Endothelial cell (in vitro differentiated cells): ENCODE results near the gene ATE1. TPM values are rescaled to one million over a fixed set of nuclear protein-coding genes. Genes with fewer than 3 reads are reported as not detected.

Experiments
- DNase-seq: peaks from one replicate; pipeline ENCODE4 v3.0.0; 2021; ENCODE audit warnings: low spot score
- H3K27ac Mint-ChIP-seq: one replicate; pipeline ENCODE4 v1.8.0; 2021; ENCODE audit warnings: mixed read lengths, inconsistent platforms; ENCODE audit not compliant: unreplicated experiment
- H3K27me3 Mint-ChIP-seq: one replicate; pipeline ENCODE4 v1.8.0; 2021; ENCODE audit warnings: mild to moderate bottlenecking, moderate library complexity, mixed read lengths, inconsistent platforms; ENCODE audit not compliant: unreplicated experiment
- H3K36me3 Mint-ChIP-seq: one replicate; pipeline ENCODE4 v1.8.0; 2021; ENCODE audit warnings: mild to moderate bottlenecking, low read depth, mixed read lengths, inconsistent platforms; ENCODE audit not compliant: unreplicated experiment
- H3K4me1 Mint-ChIP-seq: one replicate; pipeline ENCODE4 v1.8.0; 2021; ENCODE audit warnings: mild to moderate bottlenecking, mixed read lengths, inconsistent platforms; ENCODE audit not compliant: unreplicated experiment
- H3K4me3 Mint-ChIP-seq: one replicate; pipeline ENCODE4 v1.8.0; 2021; ENCODE audit warnings: mild to moderate bottlenecking, mixed read lengths, inconsistent platforms; ENCODE audit not compliant: unreplicated experiment
- H3K9me3 Mint-ChIP-seq: one replicate; pipeline ENCODE4 v1.8.0; 2021; ENCODE audit warnings: mixed read lengths, inconsistent platforms; ENCODE audit not compliant: unreplicated experiment
- long read RNA-seq: library from polyadenylated mRNA; unstranded; transcript quantifications from one replicate; pipeline ENCODE4 v2.0.0, GENCODE V29; 2020; ENCODE audit not compliant: unreplicated experiment
- total RNA-seq: library from RNA; stranded (reverse); fragmentation: NEBNext Ultra II Directional; extraction: Animal tissue kit (Norgen Biotek cat#: 25700); gene quantifications from one replicate; pipeline ENCODE4 v1.2.1, GENCODE V29; 2021; ENCODE audit not compliant: unreplicated experiment
- TF ChIP-seq, protein P1 (sequence below): fragments of 200-600 bp; sonication (generic); IDR thresholded peaks from one replicate; pipeline ENCODE4 v1.5.0; 2021; ENCODE audit warnings: antibody characterized with exemption; ENCODE audit not compliant: unreplicated experiment

ATE1 gene
- 36.0 TPM for total RNA-seq
- long read RNA-seq, full-length matches to known transcripts: 3 of 10 reads
- long read RNA-seq, partial matches to known transcripts: 1 of 10 reads
- long read RNA-seq, other reads (novel, unspliced or antisense): 6 of 10 reads

GRCh38 chr10:121927841-121928527 lies at the start of gene ATE1:
Gene ATE1, minus strand, starts transcription at chr10:121928031. Its CDS starts 82 bp downstream, at chr10:121927949.
- Mint-ChIP-seq H3K4me1 (peaks cover 29% of the 10 kb centered on the region), H3K36me3 (peaks cover 7% of the 10 kb centered on the region), H3K27me3 (peaks cover 6% of the 10 kb centered on the region), H3K9me3 (no peaks in the 10 kb centered on the region), H3K27ac (peak within 1 kb of the TSS; percentile 95), H3K4me3 (peak within 1 kb of the TSS; percentile 90)
- peak; percentile 87 for DNase-seq
- TF ChIP-seq, protein P1, sequence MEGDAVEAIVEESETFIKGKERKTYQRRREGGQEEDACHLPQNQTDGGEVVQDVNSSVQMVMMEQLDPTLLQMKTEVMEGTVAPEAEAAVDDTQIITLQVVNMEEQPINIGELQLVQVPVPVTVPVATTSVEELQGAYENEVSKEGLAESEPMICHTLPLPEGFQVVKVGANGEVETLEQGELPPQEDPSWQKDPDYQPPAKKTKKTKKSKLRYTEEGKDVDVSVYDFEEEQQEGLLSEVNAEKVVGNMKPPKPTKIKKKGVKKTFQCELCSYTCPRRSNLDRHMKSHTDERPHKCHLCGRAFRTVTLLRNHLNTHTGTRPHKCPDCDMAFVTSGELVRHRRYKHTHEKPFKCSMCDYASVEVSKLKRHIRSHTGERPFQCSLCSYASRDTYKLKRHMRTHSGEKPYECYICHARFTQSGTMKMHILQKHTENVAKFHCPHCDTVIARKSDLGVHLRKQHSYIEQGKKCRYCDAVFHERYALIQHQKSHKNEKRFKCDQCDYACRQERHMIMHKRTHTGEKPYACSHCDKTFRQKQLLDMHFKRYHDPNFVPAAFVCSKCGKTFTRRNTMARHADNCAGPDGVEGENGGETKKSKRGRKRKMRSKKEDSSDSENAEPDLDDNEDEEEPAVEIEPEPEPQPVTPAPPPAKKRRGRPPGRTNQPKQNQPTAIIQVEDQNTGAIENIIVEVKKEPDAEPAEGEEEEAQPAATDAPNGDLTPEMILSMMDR: no peak

GRCh38 chr10:121976607-121977006 lies 48.8 kb upstream of the ATE1 start:
- Mint-ChIP-seq H3K4me1 (peaks cover 14% of the 10 kb centered on the region), H3K4me3 (peak overlapping the region; percentile 54), H3K9me3 (no peaks in the 10 kb centered on the region), H3K36me3 (peaks cover 19% of the 10 kb centered on the region), H3K27me3 (no peaks in the 10 kb centered on the region), H3K27ac (no peak overlapping the region)
- no peak for DNase-seq
- TF ChIP-seq, protein P1: no peak

DNA sequence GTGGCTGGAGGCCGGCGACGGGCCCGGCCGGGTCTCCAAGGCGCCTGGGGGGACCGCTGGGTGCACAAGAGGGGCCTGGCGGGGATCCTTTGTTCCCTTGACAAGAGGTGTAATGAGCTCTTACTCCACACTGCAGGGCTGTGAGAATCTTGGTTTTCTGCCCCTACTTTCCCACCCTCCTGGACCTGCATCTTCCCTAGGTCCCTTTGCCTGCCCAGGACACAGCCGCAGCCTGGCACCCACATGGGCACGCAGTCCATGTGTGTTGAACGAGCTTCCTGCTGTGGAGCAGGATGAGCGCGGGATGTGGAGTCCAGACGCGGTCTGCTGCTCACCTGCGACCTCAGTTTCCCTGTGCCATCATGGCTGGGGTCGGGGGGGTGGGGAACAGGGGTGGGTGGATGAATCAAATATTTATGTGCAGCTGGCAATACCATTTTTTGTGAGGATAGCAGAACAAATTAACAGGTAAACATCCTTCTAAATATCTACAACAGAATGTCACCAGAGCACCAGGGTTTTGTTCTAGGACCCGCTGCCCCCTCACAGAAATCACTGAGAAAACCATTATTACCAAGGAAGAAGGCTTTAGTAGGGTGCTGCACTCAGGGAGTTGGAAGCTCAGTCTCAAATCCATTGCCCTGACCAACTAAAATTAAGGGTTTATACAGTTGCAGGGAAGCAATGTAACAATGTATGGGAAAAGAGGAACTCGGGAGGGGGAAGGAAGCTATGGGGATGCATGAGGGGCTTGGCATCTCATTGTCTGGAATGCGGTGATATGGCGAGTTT lies 47.7 kb upstream of the ATE1 start:
- Mint-ChIP-seq H3K9me3 (no peaks in the 10 kb centered on the region), H3K36me3 (peaks cover 25% of the 10 kb centered on the region), H3K27me3 (no peaks in the 10 kb centered on the region), H3K4me3 (peak overlapping the region; percentile 90), H3K4me1 (peaks cover 14% of the 10 kb centered on the region), H3K27ac (no peak overlapping the region)
- DNase-seq: no peak
- TF ChIP-seq, protein P1: peak; percentile 14

DNA sequence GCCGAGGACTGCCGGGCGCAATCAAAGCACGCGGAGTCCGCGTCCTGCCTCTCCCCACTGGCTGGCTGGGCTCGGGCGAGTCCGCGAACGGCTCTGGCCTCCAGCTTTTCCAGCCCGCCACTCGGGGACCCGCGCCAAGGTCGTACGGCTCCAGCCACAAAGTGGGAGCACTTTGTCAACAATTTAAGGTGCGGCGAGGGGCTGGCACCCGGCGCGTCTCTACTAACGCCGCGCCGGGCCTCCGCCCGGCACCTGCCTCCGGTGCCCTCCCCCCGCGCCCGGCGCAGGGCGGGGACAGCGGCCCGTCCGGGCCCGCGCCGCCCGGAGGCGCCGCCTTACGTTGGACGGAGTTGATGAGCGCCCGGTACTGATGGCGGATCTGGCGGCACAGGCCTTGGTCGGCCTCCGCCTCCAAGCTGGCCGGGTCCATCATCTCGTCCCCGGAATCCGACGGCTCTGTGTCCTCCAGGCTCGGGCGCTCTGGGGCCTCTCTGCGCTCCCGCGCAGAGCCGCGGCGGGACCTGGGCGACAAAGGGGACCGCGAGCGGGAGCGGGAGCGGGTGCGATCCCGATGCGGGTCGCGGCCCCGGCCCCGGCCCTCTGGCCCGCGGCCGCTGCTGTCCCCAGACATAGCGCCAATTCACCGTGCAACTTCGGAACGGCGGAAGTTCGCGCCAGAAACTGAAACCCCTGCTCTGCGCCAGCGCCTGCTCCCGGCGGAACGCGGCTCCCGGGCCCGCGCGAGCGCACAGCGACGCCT lies 46.9 kb upstream of the ATE1 start, which contains the start of gene NSMCE4A:
Gene NSMCE4A (minus strand): TSS at position 683 of the 760 bp plus-strand sequence. CDS start 52 bp downstream, at position 631.
- H3K27ac Mint-ChIP-seq: peak within 1 kb of the TSS; percentile 48

More for the DNA sequence above, 46.9 kb upstream of the ATE1 start, which contains the start of gene NSMCE4A:
- Mint-ChIP-seq H3K27me3 (no peaks in the 10 kb centered on the region), H3K9me3 (no peaks in the 10 kb centered on the region), H3K4me3 (peak within 1 kb of the TSS; percentile 90), H3K4me1 (peaks cover 14% of the 10 kb centered on the region), H3K36me3 (peaks cover 26% of the 10 kb centered on the region)
- TF ChIP-seq, protein P1: no peak
- peak; percentile 78 for DNase-seq
